Measurements from ENCODE around the gene GNL1. TPM values are rescaled to one million over a fixed set of nuclear protein-coding genes. Genes with fewer than 3 reads are reported as not detected.
"Not testable (repeated sequence)": the region's sequence is repeated elsewhere in the genome, so short reads cannot be mapped to it uniquely, and the experiment has no call there.

The GNL1 gene
- polyA plus RNA-seq, 1 donor: 54.9 TPM

DNA sequence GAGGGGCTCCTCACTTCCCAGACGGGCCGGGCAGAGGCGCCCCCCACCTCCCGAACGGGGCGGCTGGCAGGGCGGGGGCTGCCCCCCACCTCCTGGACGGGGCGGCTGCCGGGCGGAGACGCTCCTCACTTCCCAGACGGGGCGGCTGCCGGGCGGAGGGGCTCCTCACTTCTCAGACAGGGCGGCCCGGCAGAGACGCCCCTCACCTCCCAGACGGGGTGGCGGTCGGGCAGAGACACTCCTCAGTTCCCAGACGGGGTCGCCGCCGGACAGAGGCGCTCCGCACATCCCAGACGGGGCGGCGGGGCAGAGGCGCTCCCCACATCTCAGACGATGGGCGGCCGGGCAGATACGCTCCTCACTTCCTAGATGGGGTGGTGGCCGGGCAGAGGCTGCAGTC, 57.6 kb downstream of the GNL1 start:
- H3K4me3 ChIP-seq (ENCODE audit: low read length); H3K36me3 ChIP-seq (ENCODE audit: control insufficient read depth, insufficient read depth, low read length); H3K4me1 ChIP-seq (ENCODE audit: control insufficient read depth, insufficient read depth, low read length); H3K27me3 ChIP-seq (ENCODE audit: control insufficient read depth, insufficient read depth, low read length); H3K9me3 ChIP-seq (ENCODE audit: control insufficient read depth, low read depth, low read length); DNase-seq; H3K27ac ChIP-seq (ENCODE audit: low read length): not testable (repeated sequence)
- no CpG with 5 or more reads among the region's 37 CpGs for WGBS (ENCODE audit: insufficient coverage, low lambda C conversion rate)

DNA sequence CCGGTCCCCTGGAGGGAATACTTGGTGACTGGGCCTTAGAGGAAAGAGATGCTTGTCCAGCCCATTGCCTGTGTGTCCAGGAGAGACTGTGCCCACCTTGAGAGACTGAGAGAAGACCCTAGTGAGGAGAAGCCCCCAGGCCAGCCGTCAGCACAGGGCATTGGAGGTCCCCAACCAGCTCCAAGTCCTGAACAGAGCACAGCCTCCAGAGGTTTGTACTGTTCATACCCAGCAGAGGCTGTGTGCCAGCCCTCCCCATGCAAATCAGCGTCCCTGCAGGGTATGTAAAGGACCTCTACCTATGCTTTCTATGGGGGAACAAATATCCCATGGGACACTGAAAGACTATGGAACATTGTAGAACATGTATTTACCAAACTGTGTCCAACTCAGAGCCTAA, 58.6 kb downstream of the GNL1 start:
- H3K27ac ChIP-seq (ENCODE audit: low read length): no peak overlapping the region
- peaks cover 7% of the 10 kb centered on the region for H3K36me3 ChIP-seq (ENCODE audit: control insufficient read depth, insufficient read depth, low read length)
- no peak overlapping the region for H3K4me3 ChIP-seq (ENCODE audit: low read length)
- no peaks in the 10 kb centered on the region for H3K4me1 ChIP-seq (ENCODE audit: control insufficient read depth, insufficient read depth, low read length)
- no CpG with 5 or more reads among the region's 3 CpGs for WGBS (ENCODE audit: insufficient coverage, low lambda C conversion rate)
- peaks cover 8% of the 10 kb centered on the region for H3K27me3 ChIP-seq (ENCODE audit: control insufficient read depth, insufficient read depth, low read length)
- H3K9me3 ChIP-seq (ENCODE audit: control insufficient read depth, low read depth, low read length): peaks cover 3% of the 10 kb centered on the region
- no peak for DNase-seq

DNA sequence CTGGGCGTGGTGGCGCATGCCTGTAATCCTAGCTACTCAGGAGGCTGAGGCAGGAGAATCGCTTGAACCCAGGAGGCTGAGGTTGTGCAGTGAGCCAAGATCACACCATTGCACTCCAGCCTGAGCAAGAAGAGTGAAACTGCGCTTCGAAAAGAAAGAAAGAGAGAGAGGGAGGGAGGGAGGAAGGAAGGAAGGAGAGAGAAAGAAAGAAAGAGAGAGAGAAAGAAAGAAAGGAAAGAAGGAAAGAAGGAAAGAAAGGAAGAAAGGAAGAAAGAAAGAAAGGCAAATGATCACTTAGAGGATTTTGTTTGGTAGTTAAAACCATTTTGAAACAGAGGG, 59.1 kb downstream of the GNL1 start:
- not testable (repeated sequence) for H3K27ac ChIP-seq (ENCODE audit: low read length); DNase-seq; H3K4me3 ChIP-seq (ENCODE audit: low read length); H3K9me3 ChIP-seq (ENCODE audit: control insufficient read depth, low read depth, low read length); H3K27me3 ChIP-seq (ENCODE audit: control insufficient read depth, insufficient read depth, low read length); H3K4me1 ChIP-seq (ENCODE audit: control insufficient read depth, insufficient read depth, low read length)
- 100% methylated on average over 4 of the region's 5 CpGs for WGBS (ENCODE audit: insufficient coverage, low lambda C conversion rate)
- H3K36me3 ChIP-seq (ENCODE audit: control insufficient read depth, insufficient read depth, low read length): peaks cover 12% of the 10 kb centered on the region

DNA sequence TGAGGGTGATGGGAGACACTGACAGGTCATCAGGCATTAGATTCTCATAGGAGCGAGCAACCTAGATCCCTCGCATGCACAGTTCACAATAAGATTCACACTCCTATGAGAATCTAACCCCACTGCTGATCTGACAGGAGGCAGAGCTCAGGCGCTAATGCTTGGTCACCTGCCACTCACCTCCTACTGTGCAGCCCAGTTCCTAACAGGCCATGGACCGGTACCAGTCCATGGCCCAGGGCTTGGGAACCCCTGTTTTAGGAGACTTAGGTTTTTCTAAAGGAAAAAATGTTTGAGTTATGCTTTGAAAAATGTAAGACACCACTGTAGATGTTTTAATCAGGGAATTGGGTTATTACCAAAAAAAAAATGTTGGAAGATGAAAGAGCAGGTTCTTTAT, 60.3 kb downstream of the GNL1 start:
- no peak overlapping the region for H3K27ac ChIP-seq (ENCODE audit: low read length)

DNA sequence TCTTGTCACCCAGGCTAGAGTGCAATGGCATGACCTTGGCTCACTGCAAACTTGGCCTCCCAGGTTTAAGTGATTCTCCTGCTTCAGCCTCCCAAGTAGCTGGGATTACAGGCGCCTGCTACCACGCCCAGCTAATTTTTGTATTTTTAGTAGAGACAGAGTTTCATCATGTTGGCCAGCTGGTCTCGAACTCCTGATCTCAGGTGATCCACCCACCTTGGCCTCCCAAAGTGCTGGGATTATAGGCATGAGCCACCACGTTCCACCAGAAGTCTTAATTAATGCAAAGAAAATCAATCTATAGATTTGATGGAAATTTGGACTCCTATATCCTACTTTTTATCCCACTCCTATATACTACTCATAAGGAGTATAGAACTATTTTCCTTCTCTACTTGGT, 61.2 kb downstream of the GNL1 start:
- not testable (repeated sequence) for DNase-seq; H3K27ac ChIP-seq (ENCODE audit: low read length); H3K4me3 ChIP-seq (ENCODE audit: low read length); H3K27me3 ChIP-seq (ENCODE audit: control insufficient read depth, insufficient read depth, low read length); H3K9me3 ChIP-seq (ENCODE audit: control insufficient read depth, low read depth, low read length); H3K4me1 ChIP-seq (ENCODE audit: control insufficient read depth, insufficient read depth, low read length)
- WGBS (ENCODE audit: insufficient coverage, low lambda C conversion rate): 80% methylated on average over 1 of the region's 4 CpGs
- peaks cover 32% of the 10 kb centered on the region for H3K36me3 ChIP-seq (ENCODE audit: control insufficient read depth, insufficient read depth, low read length)

More for the DNA sequence above, 60.3 kb downstream of the GNL1 start:
- WGBS (ENCODE audit: insufficient coverage, low lambda C conversion rate): no CpG with 5 or more reads among the region's 4 CpGs
- Histone ChIP-seq H3K27me3 (ENCODE audit: control insufficient read depth, insufficient read depth, low read length) (peaks cover 8% of the 10 kb centered on the region), H3K4me1 (ENCODE audit: control insufficient read depth, insufficient read depth, low read length) (peaks cover under 1% of the 10 kb centered on the region), H3K4me3 (ENCODE audit: low read length) (no peak overlapping the region), H3K36me3 (ENCODE audit: control insufficient read depth, insufficient read depth, low read length) (peaks cover 24% of the 10 kb centered on the region), H3K9me3 (ENCODE audit: control insufficient read depth, low read depth, low read length) (peaks cover 3% of the 10 kb centered on the region)
- no peak for DNase-seq

DNA sequence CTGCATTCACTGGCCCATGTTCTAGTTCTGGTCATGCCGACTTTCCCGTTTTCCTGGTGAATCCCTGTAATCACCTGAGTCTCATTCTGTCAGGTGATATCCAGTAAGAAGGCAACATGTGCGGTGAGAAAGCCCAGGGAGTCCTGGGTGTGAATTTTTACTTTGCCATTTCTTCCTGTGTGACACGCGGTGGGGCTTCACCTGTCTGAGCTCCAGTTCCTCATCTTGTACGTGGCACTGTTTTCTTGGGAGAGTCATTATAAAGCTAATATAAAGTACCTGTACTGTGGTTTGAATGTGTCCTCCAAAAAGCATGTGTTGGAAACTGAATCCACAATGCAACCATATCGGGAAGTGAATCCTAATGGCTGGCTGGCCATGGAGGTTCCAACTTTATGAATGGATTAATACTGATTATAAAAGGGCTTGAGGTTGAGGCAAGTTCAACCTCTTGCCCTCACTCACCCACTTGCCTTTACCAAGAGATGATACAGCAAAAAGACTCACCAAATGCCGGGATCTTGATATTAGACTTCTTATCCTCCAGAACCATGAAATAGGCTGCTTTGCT, 61.9 kb downstream of the GNL1 start:
- no peak overlapping the region for H3K4me3 ChIP-seq (ENCODE audit: low read length)
- no peak overlapping the region for H3K27ac ChIP-seq (ENCODE audit: low read length)
- peaks cover 3% of the 10 kb centered on the region for H3K9me3 ChIP-seq (ENCODE audit: control insufficient read depth, low read depth, low read length)
- peaks cover 9% of the 10 kb centered on the region for H3K4me1 ChIP-seq (ENCODE audit: control insufficient read depth, insufficient read depth, low read length)
- H3K27me3 ChIP-seq (ENCODE audit: control insufficient read depth, insufficient read depth, low read length): peaks cover 3% of the 10 kb centered on the region
- WGBS (ENCODE audit: insufficient coverage, low lambda C conversion rate): no CpG with 5 or more reads among the region's 8 CpGs
- no peak for DNase-seq
- H3K36me3 ChIP-seq (ENCODE audit: control insufficient read depth, insufficient read depth, low read length): peaks cover 32% of the 10 kb centered on the region

DNA sequence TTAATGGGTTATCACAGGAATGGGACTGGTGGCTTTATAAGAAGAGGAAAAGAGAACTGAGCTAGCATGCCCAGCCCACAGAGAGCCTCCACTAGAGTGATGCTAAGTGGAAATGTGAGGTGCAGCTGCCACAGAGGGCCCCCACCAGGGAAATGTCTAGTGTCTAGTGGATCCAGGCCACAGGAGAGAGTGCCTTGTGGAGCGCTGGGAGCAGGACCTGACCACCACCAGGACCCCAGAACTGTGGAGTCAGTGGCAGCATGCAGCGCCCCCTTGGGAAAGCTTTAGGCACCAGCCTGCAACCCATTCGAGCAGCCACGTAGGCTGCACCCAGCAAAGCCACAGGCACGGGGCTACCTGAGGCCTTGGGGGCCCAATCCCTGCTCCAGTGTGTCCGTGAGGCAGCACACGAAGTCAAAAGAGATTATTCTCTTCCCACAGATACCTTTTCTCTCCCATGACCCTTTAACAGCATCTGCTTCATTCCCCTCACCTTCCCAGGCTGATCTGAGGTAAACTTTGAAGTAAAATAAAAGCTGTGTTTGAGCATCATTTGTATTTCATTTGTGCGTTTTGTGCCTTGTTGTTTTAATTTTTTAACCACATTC, 62.5 kb downstream of the GNL1 start:
- H3K4me1 ChIP-seq (ENCODE audit: control insufficient read depth, insufficient read depth, low read length): peaks cover 9% of the 10 kb centered on the region
- H3K27ac ChIP-seq (ENCODE audit: low read length): no peak overlapping the region
- DNase-seq: no peak
- no peak overlapping the region for H3K4me3 ChIP-seq (ENCODE audit: low read length)
- 100% methylated on average over 1 of the region's 8 CpGs for WGBS (ENCODE audit: insufficient coverage, low lambda C conversion rate)
- peaks cover 3% of the 10 kb centered on the region for H3K27me3 ChIP-seq (ENCODE audit: control insufficient read depth, insufficient read depth, low read length)
- H3K36me3 ChIP-seq (ENCODE audit: control insufficient read depth, insufficient read depth, low read length): peaks cover 32% of the 10 kb centered on the region
- peaks cover under 1% of the 10 kb centered on the region for H3K9me3 ChIP-seq (ENCODE audit: control insufficient read depth, low read depth, low read length)

DNA sequence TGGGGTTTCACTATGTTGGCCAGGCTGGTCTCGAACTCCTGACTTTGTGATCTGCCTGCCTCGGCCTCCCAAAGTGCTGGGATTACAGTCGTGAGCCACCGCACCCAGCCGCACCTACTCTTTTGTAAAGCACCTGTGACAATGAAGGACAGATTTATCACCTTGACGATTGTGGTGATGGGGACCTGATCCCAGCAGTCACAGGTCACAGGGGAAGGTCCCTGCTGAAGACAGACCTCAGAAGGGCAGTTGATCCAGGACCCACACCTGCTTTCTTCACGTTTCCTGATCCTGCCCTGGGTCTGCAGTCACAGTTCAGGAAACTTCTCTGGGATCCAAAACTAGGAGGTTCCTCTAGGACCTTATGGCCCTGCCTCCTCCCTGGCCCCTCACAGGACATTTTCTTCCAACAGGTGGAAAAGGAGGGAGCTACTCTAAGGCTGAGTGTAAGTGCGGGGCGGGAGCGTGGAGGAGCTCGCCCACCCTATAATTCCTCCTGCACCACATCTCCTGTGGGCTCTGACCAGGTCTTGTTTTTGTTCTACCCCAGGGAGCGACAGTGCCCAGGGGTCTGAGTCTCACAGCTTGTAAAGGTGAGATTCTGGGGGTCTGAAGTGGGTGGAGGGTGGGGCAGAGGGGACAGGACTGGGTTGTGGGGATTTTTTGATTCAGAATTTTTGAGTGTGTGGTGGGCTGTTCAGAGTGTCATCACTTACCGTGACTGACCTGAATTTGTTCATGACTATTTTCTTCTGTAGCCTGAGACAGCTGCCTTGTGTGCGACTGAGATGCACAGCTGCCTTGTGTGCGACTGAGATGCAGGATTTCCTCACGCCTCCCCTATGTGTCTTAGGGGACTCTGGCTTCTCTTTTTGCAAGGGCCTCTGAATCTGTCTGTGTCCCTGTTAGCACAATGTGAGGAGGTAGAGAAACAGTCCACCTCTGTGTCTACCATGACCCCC, 64.0 kb downstream of the GNL1 start:
- Histone ChIP-seq H3K27me3 (ENCODE audit: control insufficient read depth, insufficient read depth, low read length) (peaks cover 10% of the 10 kb centered on the region), H3K9me3 (ENCODE audit: control insufficient read depth, low read depth, low read length) (no peaks in the 10 kb centered on the region), H3K4me3 (ENCODE audit: low read length) (no peak overlapping the region)

More for the DNA sequence above, 64.0 kb downstream of the GNL1 start:
- Histone ChIP-seq H3K4me1 (ENCODE audit: control insufficient read depth, insufficient read depth, low read length) (peaks cover 9% of the 10 kb centered on the region), H3K36me3 (ENCODE audit: control insufficient read depth, insufficient read depth, low read length) (peaks cover 32% of the 10 kb centered on the region), H3K27ac (ENCODE audit: low read length) (no peak overlapping the region)
- no CpG with 5 or more reads among the region's 16 CpGs for WGBS (ENCODE audit: insufficient coverage, low lambda C conversion rate)
- DNase-seq: no peak

Other genes with a start within 250 kb of the GNL1 start
- gene TRIM39, start 229.6 kb downstream of the GNL1 start, polyA plus RNA-seq: 10.9 TPM
- 64.7 TPM for gene RPP21, start 211.3 kb downstream of the GNL1 start, polyA plus RNA-seq
- gene HLA-E, start 67.0 kb downstream of the GNL1 start, polyA plus RNA-seq: 170 TPM
- gene PRR3, start 806 bp upstream of the GNL1 start, polyA plus RNA-seq: 18.5 TPM
- gene ABCF1, start 15.0 kb upstream of the GNL1 start, polyA plus RNA-seq: 80.3 TPM
- gene PPP1R10, start 60.8 kb upstream of the GNL1 start, polyA plus RNA-seq: 43.6 TPM
- gene MRPS18B, start 61.4 kb upstream of the GNL1 start, polyA plus RNA-seq: 46.8 TPM
- gene ATAT1, start 70.4 kb upstream of the GNL1 start, polyA plus RNA-seq: 36.6 TPM
- 34.7 TPM for gene C6orf136, start 90.6 kb upstream of the GNL1 start, polyA plus RNA-seq
- 48.5 TPM for gene DHX16, start 116.5 kb upstream of the GNL1 start, polyA plus RNA-seq
- 23.0 TPM for gene PPP1R18, start 130.2 kb upstream of the GNL1 start, polyA plus RNA-seq
- gene NRM, start 134.5 kb upstream of the GNL1 start, polyA plus RNA-seq: 16.5 TPM
- gene MDC1, start 160.8 kb upstream of the GNL1 start, polyA plus RNA-seq: 22.5 TPM
- 512 TPM for gene TUBB, start 163.9 kb upstream of the GNL1 start, polyA plus RNA-seq
- gene FLOT1, start 186.2 kb upstream of the GNL1 start, polyA plus RNA-seq: 94.5 TPM
- gene IER3, start 188.1 kb upstream of the GNL1 start, polyA plus RNA-seq: 24.7 TPM